SU-DHL-6 (cell line): Measurements from ENCODE around the gene ALG11.

Experiments used
- H2AFZ ChIP-seq: fragments of 200-600 bp; sonication (generic); 2 replicates; pipeline ENCODE4 v1.6.1; 2014; ENCODE audit warnings: low read depth, mild to moderate bottlenecking, moderate library complexity, mixed read lengths, antibody characterized with exemption, low read length; ENCODE audit not compliant: severe bottlenecking
- H3F3A ChIP-seq: fragments of 200-600 bp; shearing (Covaris generic); 2 replicates; pipeline ENCODE4 v1.6.0; 2016; ENCODE audit warnings: antibody characterized with exemption, mild to moderate bottlenecking; ENCODE audit not compliant: insufficient read depth
- H3K27ac ChIP-seq: fragments of 200-600 bp; sonication (generic); 2 replicates; pipeline ENCODE4 v1.5.1; 2016; ENCODE audit warnings: low read depth, mild to moderate bottlenecking, low read length, moderate library complexity, mixed read lengths
- H3K27me3 ChIP-seq: fragments of 200-600 bp; sonication (generic), shearing (Covaris generic); 2 replicates; pipeline ENCODE4 v1.6.0; 2014; ENCODE audit warnings: mild to moderate bottlenecking, low read length
- H3K36me3 ChIP-seq: fragments of 200-600 bp; sonication (generic); 2 replicates; pipeline ENCODE4 v1.6.1; 2014; ENCODE audit warnings: mild to moderate bottlenecking, low read length, mixed read lengths
- H3K4me2 ChIP-seq: fragments of 300-600, 200-600 bp; shearing (Covaris generic), sonication (generic); 2 replicates; pipeline ENCODE4 v1.6.0; 2014; ENCODE audit warnings: low read length, low read depth, mild to moderate bottlenecking; ENCODE audit not compliant: poor library complexity, severe bottlenecking
- H3K4me3 ChIP-seq: fragments of 200-600 bp; sonication (generic); 2 replicates; pipeline ENCODE4 v1.5.1; 2014; ENCODE audit warnings: antibody characterized with exemption, low read length, mild to moderate bottlenecking, mixed read lengths; ENCODE audit not compliant: insufficient read depth, poor library complexity, severe bottlenecking
- H3K79me2 ChIP-seq: fragments of 200-600 bp; sonication (generic); 2 replicates; pipeline ENCODE4 v1.6.1; 2014; ENCODE audit warnings: mild to moderate bottlenecking, low read length, moderate library complexity; ENCODE audit not compliant: insufficient read depth
- H3K9ac ChIP-seq: fragments of 200-600 bp; sonication (generic); 2 replicates; pipeline ENCODE4 v1.7.0; 2014; ENCODE audit warnings: mild to moderate bottlenecking, low read length
- H3K9me2 ChIP-seq: fragments of 200-600 bp; sonication (generic); replicated peaks from 2 replicates; pipeline ENCODE4 v1.6.1; 2014; ENCODE audit warnings: low read length; ENCODE audit not compliant: insufficient read depth
- H3K9me3 ChIP-seq: fragments of 200-600 bp; sonication (generic); 2 replicates; pipeline ENCODE4 v1.6.1; 2014; ENCODE audit warnings: low read length, mixed read lengths; ENCODE audit not compliant: insufficient read depth
- H4K20me1 ChIP-seq: fragments of 200-600 bp; sonication (generic); 2 replicates; pipeline ENCODE4 v1.6.1; 2014; ENCODE audit warnings: low read depth, mild to moderate bottlenecking, antibody characterized with exemption, low read length, moderate library complexity, mixed read lengths
- EZH2phosphoT487 ChIP-seq: fragments of 200-600 bp; sonication (generic), shearing (Covaris generic); conservative IDR thresholded peaks from 2 replicates; pipeline ENCODE4 v1.6.1; 2018; ENCODE audit warnings: mild to moderate bottlenecking, antibody characterized with exemption, low read length, moderate library complexity, mixed read lengths
- TF ChIP-seq, protein P1 (sequence below): fragments of 200-600 bp; sonication (generic); IDR thresholded peaks from one replicate; pipeline ENCODE4 v1.5.1; 2017; ENCODE audit warnings: antibody characterized with exemption, mild to moderate bottlenecking, low read length, moderate library complexity; ENCODE audit not compliant: insufficient read depth, poor library complexity, severe bottlenecking

ALG11 gene

GRCh38 chr13:52004511-52005170 is 7.6 kb upstream of the ALG11 start:
- H3K4me3 ChIP-seq = no peak overlapping the region
- TF ChIP-seq, protein P1, sequence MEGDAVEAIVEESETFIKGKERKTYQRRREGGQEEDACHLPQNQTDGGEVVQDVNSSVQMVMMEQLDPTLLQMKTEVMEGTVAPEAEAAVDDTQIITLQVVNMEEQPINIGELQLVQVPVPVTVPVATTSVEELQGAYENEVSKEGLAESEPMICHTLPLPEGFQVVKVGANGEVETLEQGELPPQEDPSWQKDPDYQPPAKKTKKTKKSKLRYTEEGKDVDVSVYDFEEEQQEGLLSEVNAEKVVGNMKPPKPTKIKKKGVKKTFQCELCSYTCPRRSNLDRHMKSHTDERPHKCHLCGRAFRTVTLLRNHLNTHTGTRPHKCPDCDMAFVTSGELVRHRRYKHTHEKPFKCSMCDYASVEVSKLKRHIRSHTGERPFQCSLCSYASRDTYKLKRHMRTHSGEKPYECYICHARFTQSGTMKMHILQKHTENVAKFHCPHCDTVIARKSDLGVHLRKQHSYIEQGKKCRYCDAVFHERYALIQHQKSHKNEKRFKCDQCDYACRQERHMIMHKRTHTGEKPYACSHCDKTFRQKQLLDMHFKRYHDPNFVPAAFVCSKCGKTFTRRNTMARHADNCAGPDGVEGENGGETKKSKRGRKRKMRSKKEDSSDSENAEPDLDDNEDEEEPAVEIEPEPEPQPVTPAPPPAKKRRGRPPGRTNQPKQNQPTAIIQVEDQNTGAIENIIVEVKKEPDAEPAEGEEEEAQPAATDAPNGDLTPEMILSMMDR = no peak
- no peak for TF ChIP-seq EZH2phosphoT487

GRCh38 chr13:52005841-52006522 is 6.2 kb upstream of the ALG11 start:
- Histone ChIP-seq H3K79me2 (no peaks in the 10 kb centered on the region), H3K9me3 (no peaks in the 10 kb centered on the region), H3K36me3 (no peaks in the 10 kb centered on the region), H3F3A (no peaks in the 10 kb centered on the region), H4K20me1 (no peaks in the 10 kb centered on the region), H3K4me3 (no peak overlapping the region), H3K27me3 (no peaks in the 10 kb centered on the region), H3K27ac (no peak overlapping the region), H3K9ac (no peak overlapping the region), H3K9me2 (no peaks in the 10 kb centered on the region), H2AFZ (no peak overlapping the region), H3K4me2 (no peak overlapping the region)
- TF ChIP-seq, protein P1 = no peak
- no peak for TF ChIP-seq EZH2phosphoT487

More at GRCh38 chr13:52004511-52005170, 7.6 kb upstream of the ALG11 start:
- Histone ChIP-seq H3K9me2 (no peaks in the 10 kb centered on the region), H3F3A (no peaks in the 10 kb centered on the region), H3K79me2 (no peaks in the 10 kb centered on the region), H2AFZ (no peak overlapping the region), H3K27ac (no peak overlapping the region), H3K27me3 (no peaks in the 10 kb centered on the region), H3K9me3 (no peaks in the 10 kb centered on the region), H3K4me2 (no peak overlapping the region), H4K20me1 (no peaks in the 10 kb centered on the region), H3K36me3 (no peaks in the 10 kb centered on the region), H3K9ac (no peak overlapping the region)

DNA sequence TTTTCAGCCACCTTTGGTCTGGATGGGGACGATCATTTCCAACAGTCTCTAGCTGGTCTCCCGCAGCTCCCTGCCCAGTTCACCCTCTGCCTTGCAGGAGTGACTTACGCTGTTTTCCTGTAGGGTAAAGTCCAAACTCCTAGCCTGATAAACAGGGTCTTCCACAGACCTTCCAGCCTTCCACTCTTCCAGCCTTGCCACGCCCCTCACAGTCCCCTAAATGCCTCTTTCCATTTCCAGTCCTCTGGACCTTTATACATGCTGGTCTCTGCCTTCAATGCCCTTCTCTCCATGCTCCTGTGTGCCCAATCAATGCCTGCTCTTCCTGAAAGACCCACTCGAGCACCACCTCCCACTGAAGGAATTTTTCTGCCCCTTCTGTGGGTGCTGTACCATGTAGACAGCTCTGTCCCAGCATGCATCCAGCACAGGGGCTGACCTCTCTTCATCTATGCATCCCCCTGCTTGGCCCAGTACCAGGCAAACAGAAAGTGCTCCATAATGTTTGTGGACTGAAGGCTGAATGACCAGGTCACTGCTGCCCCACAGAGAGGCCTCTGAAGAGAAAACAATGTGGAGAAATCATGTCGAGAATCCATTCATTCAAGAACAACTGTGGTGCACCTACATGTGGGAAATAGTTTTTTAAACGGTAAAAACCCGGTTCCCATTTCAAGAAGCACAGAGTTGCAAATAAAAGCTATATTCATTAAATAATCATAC is 5.5 kb upstream of the ALG11 start:
- Histone ChIP-seq H3K79me2 (no peaks in the 10 kb centered on the region), H3K9me3 (no peaks in the 10 kb centered on the region)

More for the DNA sequence above, 5.5 kb upstream of the ALG11 start:
- Histone ChIP-seq H3K27me3 (no peaks in the 10 kb centered on the region), H2AFZ (no peak overlapping the region), H3K36me3 (no peaks in the 10 kb centered on the region), H3K4me2 (no peak overlapping the region), H3K27ac (no peak overlapping the region), H3K9ac (no peak overlapping the region), H4K20me1 (no peaks in the 10 kb centered on the region), H3K9me2 (no peaks in the 10 kb centered on the region), H3F3A (no peaks in the 10 kb centered on the region), H3K4me3 (no peak overlapping the region)
- TF ChIP-seq EZH2phosphoT487 = no peak
- TF ChIP-seq, protein P1 = no peak
